NCI-H2107 (cell line): ENCODE measurements around the gene CHST4.
"Not testable (repeated sequence)": the region's sequence is repeated elsewhere in the genome, so short reads cannot be mapped to it uniquely, and the experiment has no call there.

Experiments used
- DNase-seq: peaks from one replicate; lab custom pipeline; 2025; lab: John Stamatoyannopoulos, UW

Gene CHST4

DNA sequence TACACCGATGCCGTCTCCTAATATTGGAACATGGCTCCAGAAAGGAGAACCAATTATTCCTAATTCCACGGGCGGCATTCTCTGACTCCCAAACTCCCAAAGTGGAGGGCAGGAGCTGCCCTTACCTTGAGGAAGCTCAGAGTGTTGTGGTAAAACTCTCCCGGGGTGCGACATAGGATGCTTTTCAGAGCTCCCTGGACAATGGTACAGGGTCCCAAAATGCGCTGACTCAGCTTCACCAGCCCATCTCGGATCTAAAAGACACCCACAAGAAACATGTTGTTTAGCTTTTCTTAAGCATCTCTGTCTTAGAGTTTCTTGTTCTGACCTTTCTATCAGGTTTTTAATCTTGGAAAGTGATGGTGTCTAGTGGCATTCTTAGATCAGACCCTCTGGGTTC, 43.9 kb downstream of the CHST4 start:
- DNase-seq: no peak

DNA sequence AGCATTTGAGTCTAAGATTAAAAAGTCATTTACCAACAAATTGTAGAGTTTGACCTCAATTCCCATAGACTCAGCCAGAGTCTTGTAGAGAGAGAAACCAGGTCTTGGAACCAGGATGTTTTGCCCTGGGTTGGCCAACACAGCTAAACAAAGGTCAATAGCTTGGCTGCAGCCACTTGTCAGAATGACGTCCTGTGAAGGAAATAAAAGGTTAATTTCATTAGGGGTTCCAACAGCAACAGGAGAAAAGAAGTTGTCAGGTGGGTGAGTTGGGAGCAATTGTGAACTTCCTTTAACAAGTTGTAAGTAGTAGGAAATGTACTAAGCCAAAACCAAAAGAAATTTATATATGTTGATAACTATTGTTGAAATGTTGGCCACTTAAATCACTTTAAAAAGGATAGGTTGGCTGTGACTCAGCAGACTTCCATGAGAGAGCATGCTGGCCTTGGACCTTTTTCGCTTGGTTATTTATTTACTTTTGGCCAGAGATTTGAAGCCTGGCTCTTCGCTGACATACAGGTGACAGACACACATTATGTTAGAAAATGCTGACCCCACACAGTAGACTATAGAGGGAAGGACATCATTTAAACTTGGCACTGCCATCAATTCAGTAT, 46.4 kb downstream of the CHST4 start:
- DNase-seq: no peak

DNA sequence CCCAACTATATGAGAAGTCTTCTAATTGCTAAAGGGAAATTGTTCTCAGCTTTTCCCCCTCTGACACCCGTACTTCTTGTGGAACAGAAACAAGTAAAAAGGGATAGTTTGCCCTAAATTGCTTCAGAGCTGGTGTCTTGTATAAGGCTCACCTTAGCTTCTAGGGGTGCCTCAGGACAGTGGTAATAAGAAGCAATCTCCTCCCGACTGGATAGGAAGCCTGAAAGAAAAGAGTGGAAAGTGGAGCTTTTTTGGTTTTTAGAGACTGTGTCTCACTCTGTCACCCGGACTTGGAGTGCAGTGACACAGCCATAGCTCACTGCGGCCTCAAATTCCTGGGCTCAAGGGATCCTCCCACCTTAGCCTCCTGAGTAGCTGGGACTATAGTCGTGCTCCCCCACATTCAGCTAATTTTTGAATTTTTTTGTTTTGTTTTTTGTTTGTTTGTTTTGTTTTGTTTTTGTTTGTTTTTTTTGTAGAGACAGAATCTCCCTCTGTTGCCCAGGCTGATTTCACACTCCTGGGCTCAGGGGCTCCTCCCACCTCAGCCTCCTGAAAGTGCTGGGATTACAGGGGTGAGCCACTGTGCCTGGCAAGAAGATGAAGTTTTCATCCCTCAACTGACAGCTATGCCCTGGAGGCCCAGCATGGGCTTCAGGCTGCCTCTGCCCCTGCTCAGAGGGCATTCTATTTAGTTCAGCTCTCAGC, 47.3 kb downstream of the CHST4 start:
- DNase-seq: no peak

DNA sequence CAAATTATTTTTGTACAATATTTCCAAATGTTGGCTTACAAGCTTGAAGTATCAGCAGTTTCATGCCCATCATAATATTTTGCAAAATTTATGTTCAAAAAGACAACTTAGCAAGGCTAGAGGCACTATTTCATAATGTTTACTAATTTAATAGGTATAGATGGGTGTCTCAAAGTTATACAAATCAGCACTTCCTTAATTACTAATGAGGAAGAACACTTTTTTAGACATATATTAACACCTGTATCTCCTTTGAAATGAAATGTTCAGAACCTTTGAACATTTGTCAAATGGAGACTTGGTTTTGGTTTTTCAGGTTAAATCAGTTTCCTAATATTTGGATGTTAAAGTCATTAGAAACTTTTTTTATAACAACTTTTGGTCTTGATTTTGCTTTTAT, 48.5 kb downstream of the CHST4 start:
- no peak for DNase-seq

DNA sequence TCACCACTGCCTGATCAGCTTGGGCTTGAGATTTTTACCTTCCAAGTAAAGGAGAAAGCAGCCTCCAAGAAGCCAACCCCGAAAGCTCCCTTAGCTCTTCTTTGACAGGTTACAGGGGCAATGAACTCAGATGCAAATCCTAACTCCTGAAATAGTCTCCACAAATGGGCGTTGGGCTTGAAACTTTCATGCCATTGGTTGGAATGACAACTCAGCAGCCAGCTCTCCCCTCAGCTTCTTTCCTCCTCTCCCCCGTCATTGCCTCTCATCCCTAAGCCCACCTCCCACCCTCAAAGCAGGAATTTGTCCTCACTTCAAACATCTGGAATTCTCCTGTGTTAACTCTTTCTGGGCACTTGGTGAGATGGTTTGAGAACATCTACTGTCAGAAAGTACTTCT, 50.7 kb downstream of the CHST4 start, which contains the start of gene TAT:
Gene TAT (minus strand): TSS at position 122 of the 400 bp plus-strand sequence. CDS start 677 bp downstream, outside the sequence.
- no peak for DNase-seq

DNA sequence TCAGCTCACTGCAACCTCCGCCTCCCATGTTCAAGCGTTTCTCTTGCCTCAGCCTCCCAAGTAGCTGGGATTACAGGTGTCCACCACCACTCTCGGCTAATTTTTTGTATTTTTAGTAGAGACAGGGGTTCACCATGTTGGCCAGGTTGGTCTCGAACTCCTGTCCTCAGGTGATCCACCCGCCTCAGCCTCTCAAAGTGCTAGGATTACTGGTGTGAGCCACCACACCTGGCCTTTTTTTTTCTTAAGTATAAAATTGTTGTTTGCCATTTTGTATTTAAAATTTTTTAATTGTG, 56.3 kb downstream of the CHST4 start:
- not testable (repeated sequence) for DNase-seq

DNA sequence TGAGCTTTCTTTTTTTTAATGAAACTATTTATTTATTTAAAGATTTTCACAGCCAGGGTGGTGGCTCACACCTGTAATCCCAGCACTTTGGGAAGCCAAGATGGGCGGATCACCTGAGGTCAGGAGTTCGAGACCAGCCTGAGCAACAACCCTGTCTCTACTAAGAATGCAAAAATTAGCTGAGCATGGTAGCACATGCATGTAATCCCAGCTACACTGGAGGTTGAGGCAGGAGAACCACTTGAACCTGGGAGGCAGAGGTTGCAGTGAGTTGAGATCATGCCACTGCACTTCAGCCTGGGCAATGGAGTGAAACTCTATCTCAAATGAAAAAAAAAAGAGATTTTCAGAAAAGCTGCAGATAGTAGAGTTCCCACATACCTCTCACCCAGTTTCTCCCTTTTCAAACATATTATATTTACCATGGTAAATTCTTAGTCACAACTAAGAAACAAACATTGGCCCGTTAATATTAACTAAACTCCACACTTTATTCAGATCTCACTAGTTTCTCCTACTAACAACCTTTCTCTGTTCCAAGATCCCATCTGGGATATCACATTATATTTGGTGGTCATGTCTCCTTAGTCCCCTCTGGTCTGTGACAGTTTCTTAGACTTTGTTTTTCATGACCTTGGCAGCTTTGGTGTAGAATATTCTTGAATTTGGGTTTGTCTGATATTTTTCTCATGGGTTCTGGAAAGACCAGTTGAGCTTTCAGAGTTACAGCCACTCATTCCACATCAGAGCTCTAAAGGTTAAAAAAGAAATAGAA, 58.5 kb downstream of the CHST4 start:
- DNase-seq: no peak

DNA sequence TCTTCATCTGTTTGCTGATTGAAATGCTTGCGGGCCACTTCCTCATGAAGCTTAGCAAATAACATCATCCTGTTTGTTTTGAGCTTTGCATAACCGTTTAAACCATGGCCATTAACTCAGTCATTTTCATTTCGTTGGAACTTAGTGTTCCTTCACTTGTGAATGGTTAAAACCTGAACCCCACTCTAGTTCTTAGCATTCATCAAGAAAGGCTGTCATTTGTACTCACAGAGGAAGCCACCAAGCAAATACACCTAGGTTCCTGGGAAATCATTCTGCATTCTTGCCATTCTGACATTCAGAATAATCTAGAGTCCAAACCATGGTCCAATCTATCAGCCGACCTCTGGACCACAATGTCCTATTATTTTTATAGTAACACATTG, 59.1 kb downstream of the CHST4 start:
- DNase-seq: no peak
